Measurements from ENCODE around the gene GP1BA. TPM values are rescaled to one million over a fixed set of nuclear protein-coding genes. Genes with fewer than 3 reads are reported as not detected.

GP1BA gene
- total and polyA plus RNA-seq, 2 of the 8 experiments (the other 6 are each of a cell fraction or from before 2014, with no cell fraction given) = not detected

GRCh38 chr17:4969047-4969550 lies 37.0 kb downstream of the GP1BA start:
- peak overlapping the region; percentile 75 for H3K56ac ChIP-seq (replicated peaks; ENCODE audit: insufficient read length, low read depth, low read length)
- ChIA-PET CTCF (ENCODE audit: partially characterized antibody) (interaction anchor here (1.0 to 6.2 kb wide), 4 partner anchors 9 to 60 kb away, joined by 3 to 31 read pairs (median 6); partner anchors contain the start of gene ENO3), POLR2A (ENCODE audit: partially characterized antibody) (interaction anchor here (0.6 to 32.4 kb wide), 12 partner anchors 9 to 243 kb away, joined by 3 to 987 read pairs (median 5); partner anchors contain the start of genes C17orf107, CAMTA2, ENO3 and INCA1)
- H2BK15ac ChIP-seq (ENCODE audit: low read length) = peak overlapping the region; percentile 72; the same call in 1 of the 2 replicates
- peaks cover 0 to 16% of the 10 kb centered on the region in 2 experiments; a peak in 2 of 4 replicates for H3K79me2 ChIP-seq (ENCODE audit: control insufficient read depth in 1 of 2, insufficient read depth in 2 of 2, low read length in 2 of 2)
- H3K9me3 ChIP-seq (ENCODE audit: insufficient read depth in 2 of 2, low read depth in 1 of 2, low read length in 1 of 2) = no peaks in the 10 kb centered on the region
- peak overlapping the region; percentile 77 for H4K91ac ChIP-seq (replicated peaks; ENCODE audit: insufficient read length, low read length)
- no peak overlapping the region for H2BK20ac ChIP-seq (ENCODE audit: low read length)
- H2AFZ ChIP-seq (ENCODE audit: low read length) = no peak overlapping the region
- H3K4me2 ChIP-seq (ENCODE audit: insufficient read depth in 1 of 2, low read depth in 2 of 2, low read length in 2 of 2) = peak overlapping the region; percentile 92 to 99
- peak overlapping the region in 3 of 4 experiments; percentile 31 to 93 (median 77); a peak in 6 of 7 replicates for H3K9ac ChIP-seq (replicated peaks in 1 of 4; ENCODE audit: extremely low read depth in 1 of 4, low read depth in 3 of 4, low read length in 3 of 4)
- H2AK5ac ChIP-seq (ENCODE audit: low read depth, low read length) = 0 out of 2 replicates have a peak overlapping the region, but pooled peaks have one; percentile 86
- H4K8ac ChIP-seq (ENCODE audit: extremely low read depth, insufficient read depth, low read length) = peak overlapping the region; percentile 26; the same call in 1 of the 2 replicates
- peaks cover 0 to 11% (median 0%) of the 10 kb centered on the region in 4 experiments; a peak in 1 of 8 replicates for H3K36me3 ChIP-seq (ENCODE audit: control insufficient read depth in 2 of 4, insufficient read depth in 4 of 4, low read length in 3 of 4)
- peak overlapping the region; percentile 95 for H4K5ac ChIP-seq (ENCODE audit: insufficient read length, low read depth, low read length)
- peaks cover 0 to 15% (median 6%) of the 10 kb centered on the region in 4 experiments; a peak in 3 of 7 replicates for H3K27me3 ChIP-seq (replicated peaks in 1 of 4; ENCODE audit: control insufficient read depth in 3 of 4, extremely low read depth in 1 of 4, insufficient read depth in 3 of 4, low read length in 3 of 4)
- H4K20me1 ChIP-seq (replicated peaks in 1 of 2; ENCODE audit: control insufficient read depth in 1 of 2, insufficient read depth in 2 of 2, low read length in 2 of 2) = peaks cover 2 to 11% of the 10 kb centered on the region in 2 experiments
- H3K23me2 ChIP-seq (ENCODE audit: low read depth, low read length) = peaks cover 19% of the 10 kb centered on the region; the same call in 1 of the 2 replicates
- DNase-seq (ENCODE audit: low read depth in 1 of 2, low spot score in 2 of 2) = no peak
- H3K23ac ChIP-seq (ENCODE audit: insufficient read length) = no peak overlapping the region
- H3K4me1 ChIP-seq (replicated peaks in 1 of 4; ENCODE audit: control insufficient read depth in 3 of 4, insufficient read depth in 4 of 4, low read length in 3 of 4) = peaks cover 2 to 16% (median 9%) of the 10 kb centered on the region in 4 experiments
- WGBS, 2 experiments (ENCODE audit: extremely low coverage in 1 of 2, insufficient coverage in 1 of 2, insufficient read length in 1 of 2, insufficient replicate concordance in 2 of 2, low coverage in 1 of 2, low lambda C conversion rate in 2 of 2, missing lambda C conversion rate in 1 of 2) = 45% methylated on average over 15 of the region's 15 CpGs; no CpG with 5 or more reads in 1 of the 2 experiments
- H2BK5ac ChIP-seq (ENCODE audit: low read depth, low read length) = peak overlapping the region; percentile 96
- H2BK12ac ChIP-seq (ENCODE audit: low read depth, low read length) = peak overlapping the region; percentile 17; the same call in 1 of the 2 replicates
- H3K4ac ChIP-seq (replicated peaks; ENCODE audit: insufficient read length, low read depth, low read length) = peak overlapping the region; percentile 55
- H3K4me3 ChIP-seq (ENCODE audit: extremely low read depth in 1 of 4, insufficient read depth in 2 of 4, low read depth in 3 of 4, low read length in 4 of 4) = peak overlapping the region; percentile 71 to 90 (median 85)
- no peak overlapping the region for H2BK120ac ChIP-seq (replicated peaks; ENCODE audit: low read depth, low read length)
- FAIRE-seq = no peak
- peaks cover 3% of the 10 kb centered on the region; the same call in 1 of the 2 replicates for H3K79me1 ChIP-seq (ENCODE audit: low read depth, low read length)
- H3K14ac ChIP-seq (ENCODE audit: insufficient read length) = no peak overlapping the region
- no peak overlapping the region; the same call in 1 of the 2 replicates for H3K27ac ChIP-seq (ENCODE audit: low read depth, low read length)
- peak overlapping the region; percentile 93 for H3K18ac ChIP-seq (ENCODE audit: extremely low read depth, low read length)
- TF ChIP-seq TBP (IDR thresholded peaks at IDR 0.05; ENCODE audit: low read depth, low read length) = peak; percentile 17; the same call in 1 of the 2 replicates
- no peak for TF ChIP-seq NANOG (IDR thresholded peaks at IDR 0.05; ENCODE audit: insufficient read depth, low read depth, low read length, poor library complexity, severe bottlenecking)
- no peak for TF ChIP-seq RNF2 (IDR thresholded peaks at IDR 0.05; ENCODE audit: borderline replicate concordance, low read depth, low read length, missing control alignments, poor library complexity, severe bottlenecking)
- TF ChIP-seq POLR2A (IDR thresholded peaks at IDR 0.05; ENCODE audit: control extremely low read depth in 1 of 2, low read depth in 2 of 2, low read length in 2 of 2) = peak in 1 of 2 experiments; percentile 47; a peak in 1 of 3 replicates
- no peak for TF ChIP-seq SP4 (IDR thresholded peaks at IDR 0.05; ENCODE audit: low read length)
